B cell (primary cell): Measurements from ENCODE around the gene KCTD7. TPM values are rescaled to one million over a fixed set of nuclear protein-coding genes. Genes with fewer than 3 reads are reported as not detected.
"Not testable (repeated sequence)": the region's sequence is repeated elsewhere in the genome, so short reads cannot be mapped to it uniquely, and the experiment has no call there.

Source experiments
- ATAC-seq: fragments of 200-7000 bp; cut with Tn5 transposase; one replicate; pipeline ENCODE4 v1.10.0; 2021; ENCODE audit warnings: low read depth, mild to moderate bottlenecking, moderate number of reproducible peaks, moderate library complexity
- CTCF ChIA-PET: fragments of 350-600 bp; sonication (Branson Sonifier 250); formaldehyde crosslinking; loops from one replicate; lab custom pipeline; 2021; ENCODE audit warnings: antibody characterized with exemption, inconsistent platforms; lab: Charles Lee
- POLR2A ChIA-PET: fragments of 350-600 bp; sonication (Branson Sonifier 250); formaldehyde crosslinking; loops from one replicate; lab custom pipeline; 2021; ENCODE audit warnings: antibody characterized with exemption; lab: Charles Lee
- DNase-seq: peaks from one replicate; pipeline ENCODE4 v3.0.0; 2013
- H2AFZ ChIP-seq: 2 replicates; pipeline ENCODE4 v1.6.1; 2012; ENCODE audit warnings: mild to moderate bottlenecking, low read depth, low read length; ENCODE audit not compliant: insufficient read depth, poor library complexity, severe bottlenecking
- H3K27ac ChIP-seq, 2 donors: 1 replicate in 1 of 2; 2 replicates in 1 of 2; pipeline ENCODE4 v1.5.1; 2012 to 2013; ENCODE audit warnings: low read length in 2 of 2, mild to moderate bottlenecking in 2 of 2, moderate library complexity in 1 of 2
- H3K27me3 ChIP-seq, 4 experiments: fragments of 200-600 bp in 1 of 4; sonication (generic) in 1 of 4; replicated peaks in 1 of 4; 1 replicate in 2 of 4; 2 replicates in 2 of 4; pipeline versions ENCODE4 v1.6.1 to v1.7.0; 2013 to 2016; ENCODE audit warnings: low read length in 3 of 4, mild to moderate bottlenecking in 2 of 4, mixed read lengths in 1 of 4, moderate library complexity in 1 of 4; ENCODE audit not compliant: insufficient read depth in 4 of 4, control insufficient read depth in 3 of 4; ENCODE audit errors: control extremely low read depth in 1 of 4
- H3K36me3 ChIP-seq, 2 experiments: replicated peaks in 1 of 2; 1 replicate in 1 of 2; 2 replicates in 1 of 2; pipeline versions ENCODE4 v1.6.1 to v1.7.1; 2013; ENCODE audit warnings: low read length in 1 of 2; ENCODE audit not compliant: insufficient read depth in 2 of 2, control insufficient read depth in 1 of 2; ENCODE audit errors: control extremely low read depth in 1 of 2, extremely low read depth in 1 of 2
- H3K4me1 ChIP-seq, 2 donors: fragments of 200-600 bp in 1 of 2; sonication (generic) in 1 of 2; 1 replicate in 1 of 2; 2 replicates in 1 of 2; pipeline versions ENCODE4 v1.5.1 to v1.6.1; 2013 to 2017; ENCODE audit warnings: low read length in 2 of 2; ENCODE audit not compliant: control insufficient read depth in 2 of 2, insufficient read depth in 2 of 2
- H3K4me2 ChIP-seq: replicated peaks from 2 replicates; pipeline ENCODE3; 2012; ENCODE audit warnings: mild to moderate bottlenecking, low read depth, low read length; ENCODE audit not compliant: poor library complexity, severe bottlenecking
- H3K4me3 ChIP-seq, 5 experiments: fragments of 200-600 bp in 1 of 5; sonication (generic) in 1 of 5; 1 replicate in 3 of 5; 2 replicates in 2 of 5; pipeline versions ENCODE4 v1.5.1 to v1.7.0; 2011 to 2016; ENCODE audit warnings: low read length in 4 of 5, mild to moderate bottlenecking in 4 of 5, low read depth in 2 of 5, control low read depth in 1 of 5, moderate library complexity in 1 of 5; ENCODE audit not compliant: insufficient read depth in 1 of 5; ENCODE audit errors: control extremely low read depth in 1 of 5, extremely low read depth in 1 of 5
- H3K79me2 ChIP-seq: fragments of 200-600 bp; sonication (generic); one replicate; pipeline ENCODE4 v1.6.0; 2016; ENCODE audit warnings: low read length; ENCODE audit not compliant: control insufficient read depth, insufficient read depth
- H3K9ac ChIP-seq: fragments of 200-600 bp; sonication (generic); 2 replicates; pipeline ENCODE4 v1.6.1; 2017; ENCODE audit warnings: mild to moderate bottlenecking, low read length, moderate library complexity
- H3K9me3 ChIP-seq, 3 donors: one replicate each; pipeline versions ENCODE4 v1.6.1 to v1.7.1; 2013; ENCODE audit warnings: low read length in 2 of 3; ENCODE audit not compliant: control insufficient read depth in 2 of 3, insufficient read depth in 1 of 3; ENCODE audit errors: control extremely low read depth in 1 of 3
- H4K20me1 ChIP-seq: 2 replicates; pipeline ENCODE4 v1.6.0; 2012; ENCODE audit warnings: mild to moderate bottlenecking, low read length; ENCODE audit not compliant: insufficient read depth, control insufficient read depth, poor library complexity, severe bottlenecking
- H3K27ac Mint-ChIP-seq: one replicate; pipeline ENCODE4 v1.8.0; 2021; ENCODE audit warnings: mixed read lengths
- H3K27me3 Mint-ChIP-seq: one replicate; pipeline ENCODE4 v1.8.0; 2021; ENCODE audit warnings: mixed read lengths
- H3K4me1 Mint-ChIP-seq: one replicate; pipeline ENCODE4 v1.8.0; 2021; ENCODE audit warnings: mixed read lengths
- H3K4me3 Mint-ChIP-seq: one replicate; pipeline ENCODE4 v1.8.0; 2021; ENCODE audit warnings: mixed read lengths
- H3K9me3 Mint-ChIP-seq: one replicate; pipeline ENCODE4 v1.8.0; 2022; ENCODE audit warnings: mixed read lengths; ENCODE audit not compliant: insufficient read depth
- CTCF ChIP-seq: fragments of 200-600 bp; IDR thresholded peaks from one replicate; pipeline ENCODE4 v1.8.0; 2022; ENCODE audit warnings: antibody characterized with exemption, mild to moderate bottlenecking
- EZH2 ChIP-seq: IDR thresholded peaks from 2 replicates; pipeline ENCODE4 v1.6.1; 2012; ENCODE audit warnings: borderline replicate concordance, low read depth, mild to moderate bottlenecking, moderate library complexity, low read length; ENCODE audit not compliant: insufficient read depth, poor library complexity, severe bottlenecking
- WGBS: methylation state at CpG from one replicate; pipeline ENCODE4 v1.1.5; 2013; ENCODE audit warnings: missing lambda C conversion rate; ENCODE audit not compliant: insufficient coverage; 5-methylcytosine and 5-hydroxymethylcytosine counted together
- intact Hi-C: fragments of 100-400 bp; cut with micrococcal nuclease; formaldehyde crosslinking; loops from one replicate; pipeline ENCODE4 v1.10.0; 2022
- polyA plus RNA-seq: library from polyadenylated mRNA; depleted of rRNA; stranded (reverse); fragments of >200 nt; gene quantifications from 2 replicates; pipeline ENCODE4 v1.2.3, GENCODE V29; 2012
- total RNA-seq, 2 donors: library from RNA; stranded (reverse); fragments of 120-200 nt in 1 of 2; gene quantifications; 1 replicate in 1 of 2; 2 replicates in 1 of 2; pipeline versions ENCODE4 v1.2.3 to v1.2.4, GENCODE V29; 2013 to 2022

Gene KCTD7
- total and polyA plus RNA-seq, 2 donors (not counting 1 experiment from before 2014, with no cell fraction given): 44.4 to 48.2 TPM

- H3K4me2 ChIP-seq, DNase-seq, CTCF ChIA-PET, H3K9me3 ChIP-seq, H3K27me3 Mint-ChIP-seq, ATAC-seq, H3K36me3 ChIP-seq, H3K27ac ChIP-seq, H3K27me3 ChIP-seq, H3K9ac ChIP-seq, H3K4me3 ChIP-seq, H3K27ac Mint-ChIP-seq, H2AFZ ChIP-seq, intact Hi-C loops, H4K20me1 ChIP-seq, H3K9me3 Mint-ChIP-seq: not testable (repeated sequence)
- WGBS: 100% methylated on average over 3 of the region's 11 CpGs
- POLR2A ChIA-PET: interaction anchor here (0.6 kb wide), 2 partner anchors 158 to 509 kb away, joined by 3 read pairs; no protein-coding TSS in a partner anchor
- H3K79me2 ChIP-seq: peaks cover 62% of the 10 kb centered on the region
- Mint-ChIP-seq H3K4me1 (peaks cover 24% of the 10 kb centered on the region), H3K4me3 (peak overlapping the region; percentile 65)
- H3K4me1 ChIP-seq: peaks cover 9 to 16% of the 10 kb centered on the region in 2 donors
These were observed 27.3 kb downstream of the KCTD7 start for GRCh38 chr7:66655826-66656485.

- no peak overlapping the region for H3K4me3 Mint-ChIP-seq
- Histone ChIP-seq H3K4me1 (peaks cover 9 to 16% of the 10 kb centered on the region in 2 donors), H3K9ac (no peak overlapping the region), H3K79me2 (peaks cover 78% of the 10 kb centered on the region), H3K4me3 (no peak overlapping the region), H3K4me2 (no peak overlapping the region), H4K20me1 (no peaks in the 10 kb centered on the region), H3K27me3 (no peaks in the 10 kb centered on the region), H3K36me3 (no peaks in the 10 kb centered on the region), H2AFZ (no peak overlapping the region), H3K27ac (no peak overlapping the region), H3K9me3 (peaks cover 0 to 7% (median 0%) of the 10 kb centered on the region in 3 donors)
- POLR2A ChIA-PET: no interaction called here
- no peak overlapping the region for H3K27ac Mint-ChIP-seq
- TF ChIP-seq EZH2 (no peak), CTCF (no peak)
- DNase-seq (no peak), ATAC-seq (no peak)
- H3K4me1 Mint-ChIP-seq: peaks cover 22% of the 10 kb centered on the region
- CTCF ChIA-PET: no interaction called here
- WGBS: no CpG with 5 or more reads among the region's 2 CpGs
- intact Hi-C loops: no loop called here
- H3K9me3 Mint-ChIP-seq: no peaks in the 10 kb centered on the region
- no peaks in the 10 kb centered on the region for H3K27me3 Mint-ChIP-seq
These were observed 29.1 kb downstream of the KCTD7 start for GRCh38 chr7:66657798-66658197.
